Type B pancreatic cell (in vitro differentiated cells): ENCODE data around the gene CYP46A1. TPM values are rescaled to one million over a fixed set of nuclear protein-coding genes. Genes with fewer than 3 reads are reported as not detected.
A peak's percentile ranks its signal among the peaks of the same experiment; 100 is the strongest.

Experiments used
- DNase-seq: peaks from one replicate; pipeline ENCODE4 v3.0.0; 2021; ENCODE audit warnings: mixed read lengths; ENCODE audit not compliant: unreplicated experiment; ENCODE audit errors: extremely low spot score
- H3K27ac Mint-ChIP-seq: 2 replicates; pipeline ENCODE4 v1.8.0; 2021; ENCODE audit warnings: mild to moderate bottlenecking, mixed read lengths
- H3K27me3 Mint-ChIP-seq: 2 replicates; pipeline ENCODE4 v1.8.0; 2021; ENCODE audit warnings: mixed read lengths
- H3K36me3 Mint-ChIP-seq: 2 replicates; pipeline ENCODE4 v1.8.0; 2021; ENCODE audit warnings: mixed read lengths
- H3K4me1 Mint-ChIP-seq: one replicate; pipeline ENCODE4 v1.8.0; 2021; ENCODE audit warnings: mixed read lengths; ENCODE audit not compliant: unreplicated experiment
- H3K4me3 Mint-ChIP-seq: 2 replicates; pipeline ENCODE4 v1.8.0; 2021; ENCODE audit warnings: mild to moderate bottlenecking, mixed read lengths
- H3K9me3 Mint-ChIP-seq: 2 replicates; pipeline ENCODE4 v1.8.0; 2021; ENCODE audit warnings: mixed read lengths
- total RNA-seq: library from RNA; stranded (reverse); gene quantifications from 2 replicates; pipeline ENCODE4 v1.2.1, GENCODE V29; 2021; ENCODE audit warnings: low replicate concordance
- TF ChIP-seq, protein P1 (sequence below): fragments of 200-600 bp; sonication (generic); conservative IDR thresholded peaks from 2 replicates; pipeline ENCODE4 v1.5.0; 2021; ENCODE audit warnings: antibody characterized with exemption, mild to moderate bottlenecking

CYP46A1 gene
- total RNA-seq, 1 donor from 2014 or later: 4.7 TPM

GRCh38 chr14:99667821-99668220 lies 16.3 kb upstream of the CYP46A1 start:
- no peak for DNase-seq
- Mint-ChIP-seq H3K36me3 (no peaks in the 10 kb centered on the region), H3K27me3 (peaks cover 5% of the 10 kb centered on the region), H3K4me1 (peaks cover 51% of the 10 kb centered on the region), H3K27ac (no peak overlapping the region), H3K4me3 (no peak overlapping the region), H3K9me3 (no peaks in the 10 kb centered on the region)
- TF ChIP-seq, protein P1, sequence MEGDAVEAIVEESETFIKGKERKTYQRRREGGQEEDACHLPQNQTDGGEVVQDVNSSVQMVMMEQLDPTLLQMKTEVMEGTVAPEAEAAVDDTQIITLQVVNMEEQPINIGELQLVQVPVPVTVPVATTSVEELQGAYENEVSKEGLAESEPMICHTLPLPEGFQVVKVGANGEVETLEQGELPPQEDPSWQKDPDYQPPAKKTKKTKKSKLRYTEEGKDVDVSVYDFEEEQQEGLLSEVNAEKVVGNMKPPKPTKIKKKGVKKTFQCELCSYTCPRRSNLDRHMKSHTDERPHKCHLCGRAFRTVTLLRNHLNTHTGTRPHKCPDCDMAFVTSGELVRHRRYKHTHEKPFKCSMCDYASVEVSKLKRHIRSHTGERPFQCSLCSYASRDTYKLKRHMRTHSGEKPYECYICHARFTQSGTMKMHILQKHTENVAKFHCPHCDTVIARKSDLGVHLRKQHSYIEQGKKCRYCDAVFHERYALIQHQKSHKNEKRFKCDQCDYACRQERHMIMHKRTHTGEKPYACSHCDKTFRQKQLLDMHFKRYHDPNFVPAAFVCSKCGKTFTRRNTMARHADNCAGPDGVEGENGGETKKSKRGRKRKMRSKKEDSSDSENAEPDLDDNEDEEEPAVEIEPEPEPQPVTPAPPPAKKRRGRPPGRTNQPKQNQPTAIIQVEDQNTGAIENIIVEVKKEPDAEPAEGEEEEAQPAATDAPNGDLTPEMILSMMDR: no peak

DNA sequence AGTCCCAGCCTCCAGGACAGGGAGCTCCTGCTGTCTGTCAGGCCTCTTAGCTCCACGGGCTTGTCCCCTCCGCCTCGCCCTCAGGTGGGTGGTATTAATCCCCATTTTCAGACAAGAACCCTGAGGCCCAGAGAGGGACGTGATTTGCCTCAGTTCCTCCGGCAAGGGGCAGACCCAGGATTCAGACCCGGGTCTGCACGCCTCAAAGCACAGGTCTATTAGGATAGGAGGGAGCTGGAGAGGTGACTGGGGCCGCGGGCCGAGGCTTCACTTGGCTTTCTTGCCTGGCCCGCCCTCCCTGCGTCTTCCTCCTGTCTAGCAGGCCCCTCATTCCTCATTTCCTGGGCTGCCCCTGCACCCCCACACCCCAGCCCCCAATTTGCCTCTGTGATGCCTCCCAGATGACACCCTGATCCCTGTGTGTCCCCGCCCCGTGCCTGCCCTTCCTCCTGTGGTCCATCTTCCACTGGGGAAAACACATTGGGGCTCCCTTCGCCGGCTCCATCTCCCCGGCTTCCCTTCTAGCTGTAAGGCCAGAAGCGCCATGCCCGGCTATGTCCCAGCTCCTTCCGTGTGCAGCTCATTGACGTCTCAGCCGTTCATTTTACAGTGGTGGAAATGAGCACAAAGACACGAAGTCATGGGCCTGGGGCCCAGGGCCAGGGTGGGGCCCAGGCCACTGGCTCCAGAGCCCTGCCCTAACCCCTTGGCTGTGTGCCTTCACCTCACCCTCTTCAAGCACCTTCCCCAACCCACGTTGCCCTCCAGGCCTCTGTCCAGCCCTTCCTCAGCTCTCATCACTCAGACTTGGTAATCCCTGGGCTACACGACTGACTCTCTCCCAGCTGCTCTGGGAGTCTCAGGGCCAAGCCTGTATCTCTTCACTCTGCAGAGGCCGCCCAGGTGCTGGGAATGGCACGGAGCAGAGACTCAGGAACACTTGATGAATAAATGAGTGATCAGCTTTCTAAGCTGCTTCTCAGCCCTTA lies 15.5 kb upstream of the CYP46A1 start:
- H3K4me1 Mint-ChIP-seq: peaks cover 49% of the 10 kb centered on the region
- TF ChIP-seq, protein P1: no peak
- no peak for DNase-seq
- H3K9me3 Mint-ChIP-seq: no peaks in the 10 kb centered on the region
- no peaks in the 10 kb centered on the region for H3K27me3 Mint-ChIP-seq
- no peaks in the 10 kb centered on the region for H3K36me3 Mint-ChIP-seq
- H3K27ac Mint-ChIP-seq: peak overlapping the region; percentile 12
- no peak overlapping the region for H3K4me3 Mint-ChIP-seq

- TF ChIP-seq, protein P1: no peak
Measured at GRCh38 chr14:99670361-99671234, 13.5 kb upstream of the CYP46A1 start.

GRCh38 chr14:99671235-99672224 lies 12.6 kb upstream of the CYP46A1 start:
- TF ChIP-seq, protein P1: no peak
- H3K4me3 Mint-ChIP-seq: no peak overlapping the region
- H3K27ac Mint-ChIP-seq: peak overlapping the region; percentile 3
- H3K27me3 Mint-ChIP-seq: no peaks in the 10 kb centered on the region
- no peaks in the 10 kb centered on the region for H3K36me3 Mint-ChIP-seq
- no peak for DNase-seq
- no peaks in the 10 kb centered on the region for H3K9me3 Mint-ChIP-seq
- peaks cover 36% of the 10 kb centered on the region for H3K4me1 Mint-ChIP-seq

More at GRCh38 chr14:99670361-99671234, 13.5 kb upstream of the CYP46A1 start:
- Mint-ChIP-seq H3K27me3 (no peaks in the 10 kb centered on the region), H3K4me1 (peaks cover 41% of the 10 kb centered on the region), H3K36me3 (no peaks in the 10 kb centered on the region), H3K9me3 (no peaks in the 10 kb centered on the region), H3K27ac (peak overlapping the region; percentile 3), H3K4me3 (peak overlapping the region; percentile 40)
- DNase-seq: no peak
